Right cardiac atrium (tissue), 5 donors: ENCODE data around the gene TCIRG1. TPM values are rescaled to one million over a fixed set of nuclear protein-coding genes. Genes with fewer than 3 reads are reported as not detected.

Experiments used
- ATAC-seq, 2 donors: fragments of 200-7000 bp; cut with Tn5 transposase; one replicate each; pipeline versions ENCODE4 v1.8.0 to v1.9.1; 2020; ENCODE audit warnings: moderate library complexity in 2 of 2, mild to moderate bottlenecking in 1 of 2
- DNase-seq, 3 donors: peaks; one replicate each; pipeline ENCODE4 v3.0.0-alpha.2; 2020
- H3K27ac ChIP-seq: one replicate; pipeline ENCODE4 v1.5.1; 2013; ENCODE audit warnings: mild to moderate bottlenecking, low read length, control low read depth, moderate library complexity
- H3K27me3 ChIP-seq: one replicate; pipeline ENCODE4 v1.6.1; 2013; ENCODE audit not compliant: control insufficient read depth, insufficient read depth
- H3K4me1 ChIP-seq: one replicate; pipeline ENCODE4 v1.6.1; 2013; ENCODE audit warnings: low read length; ENCODE audit not compliant: control insufficient read depth, insufficient read depth
- H3K4me3 ChIP-seq: one replicate; pipeline ENCODE4 v1.5.1; 2013; ENCODE audit warnings: low read length, control low read depth
- H3K9me3 ChIP-seq: one replicate; pipeline ENCODE4 v1.6.1; 2013; ENCODE audit warnings: low read length; ENCODE audit not compliant: control insufficient read depth
- WGBS: extraction: QIAGEN DNeasy Blood & Tissue Kit; methylation state at CpG from one replicate; pipeline ENCODE4 v1.1.7; 2013; 5-methylcytosine and 5-hydroxymethylcytosine counted together
- intact Hi-C, 4 donors: fragments of 100-400 bp; cut with DNase I; formaldehyde crosslinking; loops; one replicate each; pipeline versions ENCODE4 v1.11.0 to v1.14.0; 2022 to 2023
- polyA plus RNA-seq: library from polyadenylated mRNA; stranded (reverse); fragments of 200-250 nt; gene quantifications from one replicate; pipeline ENCODE4 v1.2.3, GENCODE V29; 2013
- total RNA-seq, 4 donors: library from RNA; stranded (reverse); fragmentation: NEBNext Ultra II Directional; extraction: Animal tissue kit (Norgen Biotek cat#: 25700); gene quantifications; one replicate each; pipeline ENCODE4 v1.2.1, GENCODE V29; 2021
- donor health status: healthy with polysubstance abuse.
- donor health status: DM: no; HTN: yes; CAD: no.
- donor health status: DM: no; HTN: no; CAD: no.
- donor health status: DM: no; HTN: yes; CAD: no; lungs with severe emphysema.
- donor health status: DM: yes; HTN: yes; CAD: no.

Gene TCIRG1
- total and polyA plus RNA-seq, 5 donors: 23.4 to 40.2 (median 38.3) TPM

GRCh38 chr11:68006606-68007166 lies 32.1 kb upstream of the TCIRG1 start:
- Histone ChIP-seq H3K27me3 (no peaks in the 10 kb centered on the region), H3K9me3 (no peaks in the 10 kb centered on the region), H3K4me1 (no peaks in the 10 kb centered on the region), H3K27ac (no peak overlapping the region), H3K4me3 (no peak overlapping the region)
- intact Hi-C loops: no loop called here
- DNase-seq: peak in 1 of 3 donors; percentile 39
- 95% methylated on average over 7 of the region's 7 CpGs for WGBS
- ATAC-seq: no peak

- ATAC-seq (no peak), DNase-seq (peak in 2 of 3 donors; percentile 14 to 30)
- Histone ChIP-seq H3K9me3 (no peaks in the 10 kb centered on the region), H3K27me3 (no peaks in the 10 kb centered on the region), H3K4me1 (no peaks in the 10 kb centered on the region), H3K4me3 (no peak overlapping the region), H3K27ac (no peak overlapping the region)
- intact Hi-C loops: no loop called here
- WGBS: 90% methylated on average over 16 of the region's 16 CpGs
These were observed 31.1 kb upstream of the TCIRG1 start for GRCh38 chr11:68007498-68008380.

GRCh38 chr11:68008381-68009337 lies 30.2 kb upstream of the TCIRG1 start:
- WGBS: 76% methylated on average over 27 of the region's 27 CpGs
- H3K4me1 ChIP-seq: no peaks in the 10 kb centered on the region
- H3K9me3 ChIP-seq: no peaks in the 10 kb centered on the region
- intact Hi-C loops: no loop called here
- no peak overlapping the region for H3K27ac ChIP-seq
- DNase-seq (peak; percentile 47 to 76 (median 74)), ATAC-seq (no peak)
- no peak overlapping the region for H3K4me3 ChIP-seq
- H3K27me3 ChIP-seq: no peaks in the 10 kb centered on the region

GRCh38 chr11:68009391-68010089 lies 29.3 kb upstream of the TCIRG1 start:
- H3K27me3 ChIP-seq: no peaks in the 10 kb centered on the region
- H3K4me3 ChIP-seq: no peak overlapping the region
- intact Hi-C loops: no loop called here
- ATAC-seq (no peak), DNase-seq (peak; percentile 20 to 59 (median 58))
- WGBS: 44% methylated on average over 12 of the region's 12 CpGs
- H3K27ac ChIP-seq: no peak overlapping the region
- no peaks in the 10 kb centered on the region for H3K4me1 ChIP-seq
- no peaks in the 10 kb centered on the region for H3K9me3 ChIP-seq

GRCh38 chr11:68010090-68011041 lies 28.5 kb upstream of the TCIRG1 start, which contains the start of gene ALDH3B1:
TSS of gene ALDH3B1 (plus strand) at chr11:68010327. CDS start at chr11:68015298, 4,971 bp downstream.
- Histone ChIP-seq H3K4me1 (no peaks in the 10 kb centered on the region), H3K9me3 (no peaks in the 10 kb centered on the region), H3K27ac (peak within 1 kb of the TSS; percentile 68), H3K4me3 (peak within 1 kb of the TSS; percentile 6), H3K27me3 (no peaks in the 10 kb centered on the region)
- intact Hi-C loops: no loop called here
- WGBS: 19% methylated on average over 33 of the region's 33 CpGs
- ATAC-seq (peak; percentile 88 to 90), DNase-seq (peak; percentile 96 to 97 (median 97))

- ATAC-seq: no peak
- WGBS: 82% methylated on average over 16 of the region's 16 CpGs
- DNase-seq: peak; percentile 11 to 21 (median 20)
- H3K9me3 ChIP-seq: no peaks in the 10 kb centered on the region
- H3K27me3 ChIP-seq: no peaks in the 10 kb centered on the region
- no peaks in the 10 kb centered on the region for H3K4me1 ChIP-seq
- no peak overlapping the region for H3K4me3 ChIP-seq
- intact Hi-C loops: no loop called here
- no peak overlapping the region for H3K27ac ChIP-seq
These were observed 27.5 kb upstream of the TCIRG1 start for GRCh38 chr11:68011051-68011943.

GRCh38 chr11:68012044-68012842 lies 26.6 kb upstream of the TCIRG1 start:
- Histone ChIP-seq H3K4me3 (no peak overlapping the region), H3K9me3 (no peaks in the 10 kb centered on the region), H3K27me3 (no peaks in the 10 kb centered on the region), H3K27ac (no peak overlapping the region), H3K4me1 (peaks cover 3% of the 10 kb centered on the region)
- WGBS: 87% methylated on average over 17 of the region's 17 CpGs
- DNase-seq (peak; percentile 18 to 57 (median 47)), ATAC-seq (no peak)
- intact Hi-C loops: no loop called here

GRCh38 chr11:68012843-68013610 lies 25.8 kb upstream of the TCIRG1 start:
- Histone ChIP-seq H3K27me3 (no peaks in the 10 kb centered on the region), H3K4me1 (peaks cover 5% of the 10 kb centered on the region), H3K9me3 (no peaks in the 10 kb centered on the region), H3K4me3 (no peak overlapping the region), H3K27ac (no peak overlapping the region)
- DNase-seq (peak in 2 of 3 donors; percentile 18 to 51), ATAC-seq (no peak)
- intact Hi-C loops: no loop called here
- 77% methylated on average over 16 of the region's 16 CpGs for WGBS
